Stomach (tissue), 9 donors: ENCODE measurements around the gene SLC30A10. TPM values are rescaled to one million over a fixed set of nuclear protein-coding genes. Genes with fewer than 3 reads are reported as not detected.
"Not testable (repeated sequence)": the region's sequence is repeated elsewhere in the genome, so short reads cannot be mapped to it uniquely, and the experiment has no call there.

Experiments
- DNase-seq, 2 donors: peaks; one replicate each; pipeline versions ENCODE4 v3.0.0 to v3.0.0-alpha.2; 2013 to 2019
- H3K27ac ChIP-seq, 5 donors: fragments of 200-600 bp in 4 of 5; sonication (generic) in 4 of 5; one replicate each; pipeline ENCODE4 v1.5.1; 2013 to 2019; ENCODE audit warnings: mild to moderate bottlenecking in 1 of 5, moderate library complexity in 1 of 5
- H3K27me3 ChIP-seq, 3 donors: fragments of 200-600 bp; sonication (generic); one replicate each; pipeline ENCODE4 v1.5.1; 2017 to 2019; ENCODE audit warnings: mixed run types in 1 of 3
- H3K36me3 ChIP-seq, 4 donors: fragments of 200-600 bp; sonication (generic); 1 replicate in 3 of 4; 2 replicates in 1 of 4; pipeline ENCODE4 v1.5.1; 2016 to 2019
- H3K4me1 ChIP-seq, 4 donors: fragments of 200-600 bp; sonication (generic); one replicate each; pipeline ENCODE4 v1.5.1; 2016 to 2019
- H3K4me3 ChIP-seq, 4 donors: fragments of 200-600 bp; sonication (generic) in 3 of 4; one replicate each; pipeline ENCODE4 v1.5.1; 2016 to 2019; ENCODE audit warnings: mild to moderate bottlenecking in 1 of 4
- H3K9me3 ChIP-seq, 4 donors: fragments of 200-600 bp; sonication (generic); one replicate each; pipeline ENCODE4 v1.5.1; 2016 to 2019
- CTCF ChIP-seq, 7 experiments: fragments of 450-650 bp in 4 of 7; fragments of 200-600 bp in 3 of 7; sonication (generic) in 3 of 7; IDR thresholded peaks; one replicate each; pipeline ENCODE4 v1.5.1; 2016 to 2019; ENCODE audit warnings: antibody characterized with exemption in 7 of 7, control low read depth in 2 of 7, mild to moderate bottlenecking in 1 of 7
- EP300 ChIP-seq: sonication (generic); formaldehyde crosslinking; IDR thresholded peaks from one replicate; pipeline ENCODE4 v1.6.1; 2017; ENCODE audit warnings: antibody characterized with exemption
- POLR2A ChIP-seq, 4 donors: fragments of 450-650 bp; IDR thresholded peaks; one replicate each; pipeline ENCODE4 v1.6.1; 2016; ENCODE audit warnings: antibody characterized with exemption in 4 of 4, control low read depth in 2 of 4, mild to moderate bottlenecking in 1 of 4, moderate library complexity in 1 of 4
- POLR2AphosphoS5 ChIP-seq, 3 donors: sonication (generic); formaldehyde crosslinking; IDR thresholded peaks; one replicate each; pipeline ENCODE4 v1.6.1; 2016; ENCODE audit warnings: antibody characterized with exemption in 3 of 3
- WGBS, 5 donors: extraction: QIAGEN DNeasy Blood & Tissue Kit in 3 of 5; methylation state at CpG; one replicate each; pipeline versions ENCODE4 v1.1.5 to v1.1.7; 2013 to 2018; 5-methylcytosine and 5-hydroxymethylcytosine counted together
- intact Hi-C: fragments of 100-400 bp; cut with DNase I; formaldehyde crosslinking; loops from one replicate; pipeline ENCODE4 v1.15.1; 2023; ENCODE audit warnings: low total_unique reads
- polyA plus RNA-seq, 3 donors: library from polyadenylated mRNA; stranded (reverse); fragments of 200-250 nt; gene quantifications; one replicate each; pipeline ENCODE4 v1.2.3, GENCODE V29; 2013
- total RNA-seq, 5 donors: library from RNA; depleted of rRNA; stranded (reverse); fragments of >200 nt; gene quantifications; one replicate each; pipeline versions ENCODE4 v1.1.0 to v1.2.3, GENCODE V29; 2014 to 2016
- donor health status: healthy with polysubstance abuse.
- donor health status: Bipolar disorder and iron deficiency.
- donor health status: healthy.

Gene SLC30A10
- total and polyA plus RNA-seq, 8 donors: 0.92 TPM; not detected in 7

- TF ChIP-seq CTCF (IDR thresholded peaks at IDR 0.05) (no peak), POLR2A (IDR thresholded peaks at IDR 0.05) (no peak), POLR2AphosphoS5 (IDR thresholded peaks at IDR 0.05) (no peak), EP300 (no peak)
- Histone ChIP-seq H3K4me3 (no peak overlapping the region), H3K27me3 (no peaks in the 10 kb centered on the region), H3K4me1 (no peaks in the 10 kb centered on the region), H3K9me3 (peaks cover 0 to 4% (median 0%) of the 10 kb centered on the region in 4 donors), H3K36me3 (no peaks in the 10 kb centered on the region), H3K27ac (no peak overlapping the region)
- DNase-seq: no peak
- intact Hi-C loops: no loop called here
- 33 to 48% (median 42%) methylated on average over 5 of the region's 5 CpGs for WGBS, 5 donors
These were observed 30.4 kb downstream of the SLC30A10 start for GRCh38 chr1:219897914-219898313.

- H3K36me3 ChIP-seq, DNase-seq, H3K9me3 ChIP-seq, H3K4me3 ChIP-seq, intact Hi-C loops, H3K27ac ChIP-seq, H3K27me3 ChIP-seq, H3K4me1 ChIP-seq: not testable (repeated sequence)
- WGBS, 5 donors: 100% methylated on average over 1 of the region's 1 CpG
These were observed 36.1 kb downstream of the SLC30A10 start for GRCh38 chr1:219892271-219892670.

DNA sequence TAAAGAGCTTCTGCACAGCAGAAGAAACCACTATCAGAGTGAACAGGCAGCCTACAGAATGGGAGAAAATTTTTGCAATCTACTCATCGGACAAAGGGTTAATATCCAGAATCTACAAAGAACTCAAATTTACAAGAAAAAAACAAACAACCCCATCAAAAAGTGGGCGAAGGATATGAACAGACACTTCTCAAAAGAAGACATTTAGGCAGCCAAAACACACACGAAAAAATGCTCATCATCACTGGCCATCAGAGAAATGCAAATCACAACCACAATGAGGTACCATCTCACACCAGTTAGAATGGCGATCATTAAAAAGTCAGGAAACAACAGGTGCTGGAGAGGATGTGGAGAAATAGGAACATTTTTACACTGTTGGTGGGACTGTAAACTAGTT lies 36.5 kb downstream of the SLC30A10 start:
- H3K4me1 ChIP-seq, DNase-seq, H3K4me3 ChIP-seq, intact Hi-C loops, H3K27ac ChIP-seq, H3K27me3 ChIP-seq, H3K9me3 ChIP-seq, H3K36me3 ChIP-seq: not testable (repeated sequence)
- 78 to 90% (median 83%) methylated on average over 4 of the region's 4 CpGs for WGBS, 5 donors

GRCh38 chr1:219888667-219889066 lies 39.7 kb downstream of the SLC30A10 start:
- H3K4me1 ChIP-seq, H3K4me3 ChIP-seq, H3K9me3 ChIP-seq, H3K27ac ChIP-seq, H3K36me3 ChIP-seq, intact Hi-C loops, DNase-seq, H3K27me3 ChIP-seq: not testable (repeated sequence)
- 74 to 86% (median 82%) methylated on average over 4 of the region's 4 CpGs for WGBS, 5 donors

DNA sequence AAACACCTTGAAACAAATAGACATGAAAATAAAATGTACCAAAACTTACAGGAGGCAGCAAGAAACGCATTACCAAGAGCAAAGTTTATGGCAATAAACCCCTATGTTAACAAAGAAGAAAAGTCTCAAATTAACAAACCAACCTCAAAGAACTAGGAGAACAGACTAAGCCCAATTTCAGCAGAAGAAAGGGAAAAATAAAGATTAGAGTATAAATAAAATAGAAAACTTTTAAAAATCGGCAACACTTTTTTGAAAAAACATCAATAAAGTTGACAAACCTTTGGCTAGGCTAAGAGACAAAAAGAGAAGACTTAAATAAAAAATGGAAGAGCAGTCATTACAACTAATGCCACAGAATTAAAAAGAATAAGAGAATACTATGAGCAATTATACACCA lies 42.7 kb downstream of the SLC30A10 start:
- H3K36me3 ChIP-seq: no peaks in the 10 kb centered on the region
- H3K27ac ChIP-seq: no peak overlapping the region
- intact Hi-C loops: no loop called here
- H3K27me3 ChIP-seq: peaks cover 0 to 5% (median 0%) of the 10 kb centered on the region in 3 donors
- 79 to 93% (median 84%) methylated on average over 2 of the region's 2 CpGs for WGBS, 5 donors
- no peaks in the 10 kb centered on the region for H3K4me1 ChIP-seq
- no peak for DNase-seq
- H3K4me3 ChIP-seq: no peak overlapping the region
- no peaks in the 10 kb centered on the region for H3K9me3 ChIP-seq
- TF ChIP-seq EP300: no peak
- no peak for TF ChIP-seq CTCF (IDR thresholded peaks at IDR 0.05)
- no peak for TF ChIP-seq POLR2AphosphoS5 (IDR thresholded peaks at IDR 0.05)
- no peak for TF ChIP-seq POLR2A (IDR thresholded peaks at IDR 0.05)

- no peak for DNase-seq
- H3K9me3 ChIP-seq: no peaks in the 10 kb centered on the region
- no peak overlapping the region for H3K4me3 ChIP-seq
- TF ChIP-seq CTCF (IDR thresholded peaks at IDR 0.05): no peak
- TF ChIP-seq EP300: no peak
- no peak for TF ChIP-seq POLR2AphosphoS5 (IDR thresholded peaks at IDR 0.05)
- TF ChIP-seq POLR2A (IDR thresholded peaks at IDR 0.05): no peak
- H3K27me3 ChIP-seq: peaks cover 0 to 5% (median 0%) of the 10 kb centered on the region in 3 donors
- no peaks in the 10 kb centered on the region for H3K4me1 ChIP-seq
- H3K27ac ChIP-seq: no peak overlapping the region
- 43 to 57% (median 49%) methylated on average over 5 of the region's 5 CpGs for WGBS, 5 donors
- intact Hi-C loops: no loop called here
- no peaks in the 10 kb centered on the region for H3K36me3 ChIP-seq
These were observed 44.7 kb downstream of the SLC30A10 start for GRCh38 chr1:219883400-219884332.
